Tibial nerve (tissue), 4 donors: ENCODE results near the gene ALG12. TPM values are rescaled to one million over a fixed set of nuclear protein-coding genes. Genes with fewer than 3 reads are reported as not detected.

Experiments
- DNase-seq, 2 donors: peaks; one replicate each; pipeline ENCODE4 v3.0.0-alpha.2; 2019; ENCODE audit warnings: low spot score in 2 of 2
- H3K27ac ChIP-seq, 4 donors: fragments of 200-600 bp; sonication (generic) in 3 of 4; one replicate each; pipeline ENCODE4 v1.5.1; 2017 to 2019; ENCODE audit warnings: mild to moderate bottlenecking in 1 of 4
- H3K27me3 ChIP-seq, 2 donors: fragments of 200-600 bp; sonication (generic) in 1 of 2; one replicate each; pipeline versions ENCODE4 v1.5.1 to v1.6.0; 2017 to 2019
- H3K36me3 ChIP-seq, 3 donors: fragments of 200-600 bp; sonication (generic); one replicate each; pipeline ENCODE4 v1.5.1; 2018 to 2019
- H3K4me1 ChIP-seq, 4 donors: fragments of 200-600 bp; sonication (generic) in 3 of 4; one replicate each; pipeline ENCODE4 v1.5.1; 2017 to 2019
- H3K4me3 ChIP-seq, 4 donors: fragments of 200-600 bp; sonication (generic) in 3 of 4; one replicate each; pipeline ENCODE4 v1.5.1; 2017 to 2019; ENCODE audit warnings: mild to moderate bottlenecking in 1 of 4, moderate library complexity in 1 of 4
- H3K9me3 ChIP-seq, 4 donors: fragments of 200-600 bp; sonication (generic) in 3 of 4; one replicate each; pipeline ENCODE4 v1.5.1; 2017 to 2019
- EP300 ChIP-seq, 2 donors: sonication (generic); formaldehyde crosslinking; IDR thresholded peaks; one replicate each; pipeline ENCODE4 v1.6.1; 2017; ENCODE audit warnings: antibody characterized with exemption in 2 of 2, mild to moderate bottlenecking in 1 of 2
- POLR2A ChIP-seq, 2 donors: fragments of 450-650 bp; IDR thresholded peaks; one replicate each; pipeline ENCODE4 v1.6.1; 2017; ENCODE audit warnings: antibody characterized with exemption in 2 of 2, mild to moderate bottlenecking in 2 of 2, moderate library complexity in 2 of 2
- WGBS, 2 donors: methylation state at CpG; one replicate each; pipeline ENCODE4 v1.1.5; 2018; 5-methylcytosine and 5-hydroxymethylcytosine counted together
- total RNA-seq, 4 donors: library from RNA; depleted of rRNA; stranded (reverse); fragments of >200 nt; gene quantifications; one replicate each; pipeline ENCODE4 v1.1.0, GENCODE V29; 2016
- TF ChIP-seq, protein P1 (sequence below), 5 experiments: fragments of 200-600 bp in 3 of 5; fragments of 450-650 bp in 2 of 5; sonication (generic) in 3 of 5; IDR thresholded peaks; one replicate each; pipeline ENCODE4 v1.5.1; 2016 to 2019; ENCODE audit warnings: antibody characterized with exemption in 5 of 5, mild to moderate bottlenecking in 3 of 5, moderate library complexity in 2 of 5

Gene ALG12
- total RNA-seq, 4 donors from 2014 or later, result 9.0 to 17.4 (median 14.5) TPM

DNA sequence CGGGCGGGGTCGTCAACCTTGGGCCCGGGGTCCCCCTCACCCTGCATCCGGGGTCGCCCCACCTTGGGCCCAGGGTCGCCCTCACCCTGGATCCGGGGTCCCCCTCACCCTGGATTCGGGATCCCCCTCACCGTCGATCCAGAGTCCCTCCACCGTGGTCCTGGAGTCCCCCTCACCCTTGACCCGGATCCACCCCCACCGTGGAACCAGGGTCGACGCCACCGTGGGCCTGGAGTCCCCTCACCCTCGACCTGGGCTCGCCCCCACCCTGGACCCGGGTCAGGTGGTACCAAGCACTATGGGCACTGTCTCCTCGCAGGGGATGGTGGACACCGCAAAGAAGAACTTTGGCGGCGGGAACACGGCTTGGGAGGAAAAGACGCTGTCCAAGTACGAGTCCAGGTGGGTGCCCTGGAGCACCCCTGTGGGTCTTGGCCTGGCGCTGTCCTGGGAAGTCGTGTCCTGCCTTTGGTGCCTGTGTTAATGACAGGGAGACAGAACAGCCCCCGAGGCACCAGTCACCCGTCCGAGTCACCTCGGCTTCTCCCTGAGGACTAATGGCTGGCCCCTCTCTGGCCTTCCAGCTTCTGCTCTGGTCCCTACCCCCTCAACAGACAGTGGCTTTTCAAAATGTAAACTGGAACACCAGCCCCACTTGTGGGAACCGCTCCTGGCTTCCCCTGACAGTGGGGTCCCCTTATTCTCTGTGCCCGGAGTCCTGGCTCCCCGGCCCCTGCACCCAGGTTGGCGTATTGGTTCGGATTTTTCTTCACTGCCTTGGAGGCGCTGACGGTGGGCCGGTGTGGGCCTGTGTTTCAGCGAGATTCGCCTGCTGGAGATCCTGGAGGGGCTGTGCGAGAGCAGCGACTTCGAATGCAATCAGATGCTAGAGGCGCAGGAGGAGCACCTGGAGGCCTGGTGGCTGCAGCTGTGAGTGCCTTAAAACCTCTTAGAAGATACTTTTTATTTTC lies 958 bp upstream of the ALG12 start:
- Histone ChIP-seq H3K36me3 (peaks cover 0 to 48% (median 0%) of the 10 kb centered on the region in 3 donors), H3K4me1 (peaks cover 0 to 30% (median 9%) of the 10 kb centered on the region in 4 donors), H3K4me3 (peak overlapping the region; percentile 63 to 95 (median 92)), H3K27ac (peak overlapping the region; percentile 54 to 94 (median 80)), H3K9me3 (no peaks in the 10 kb centered on the region), H3K27me3 (no peaks in the 10 kb centered on the region)
- no peak for DNase-seq
- TF ChIP-seq POLR2A (IDR thresholded peaks at IDR 0.05) (no peak), EP300 (IDR thresholded peaks at IDR 0.05) (no peak)
- TF ChIP-seq, protein P1, sequence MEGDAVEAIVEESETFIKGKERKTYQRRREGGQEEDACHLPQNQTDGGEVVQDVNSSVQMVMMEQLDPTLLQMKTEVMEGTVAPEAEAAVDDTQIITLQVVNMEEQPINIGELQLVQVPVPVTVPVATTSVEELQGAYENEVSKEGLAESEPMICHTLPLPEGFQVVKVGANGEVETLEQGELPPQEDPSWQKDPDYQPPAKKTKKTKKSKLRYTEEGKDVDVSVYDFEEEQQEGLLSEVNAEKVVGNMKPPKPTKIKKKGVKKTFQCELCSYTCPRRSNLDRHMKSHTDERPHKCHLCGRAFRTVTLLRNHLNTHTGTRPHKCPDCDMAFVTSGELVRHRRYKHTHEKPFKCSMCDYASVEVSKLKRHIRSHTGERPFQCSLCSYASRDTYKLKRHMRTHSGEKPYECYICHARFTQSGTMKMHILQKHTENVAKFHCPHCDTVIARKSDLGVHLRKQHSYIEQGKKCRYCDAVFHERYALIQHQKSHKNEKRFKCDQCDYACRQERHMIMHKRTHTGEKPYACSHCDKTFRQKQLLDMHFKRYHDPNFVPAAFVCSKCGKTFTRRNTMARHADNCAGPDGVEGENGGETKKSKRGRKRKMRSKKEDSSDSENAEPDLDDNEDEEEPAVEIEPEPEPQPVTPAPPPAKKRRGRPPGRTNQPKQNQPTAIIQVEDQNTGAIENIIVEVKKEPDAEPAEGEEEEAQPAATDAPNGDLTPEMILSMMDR (IDR thresholded peaks at IDR 0.05), result no peak
- WGBS, 2 donors, result 37 to 74% methylated on average over 19 to 40 of the region's 47 CpGs

DNA sequence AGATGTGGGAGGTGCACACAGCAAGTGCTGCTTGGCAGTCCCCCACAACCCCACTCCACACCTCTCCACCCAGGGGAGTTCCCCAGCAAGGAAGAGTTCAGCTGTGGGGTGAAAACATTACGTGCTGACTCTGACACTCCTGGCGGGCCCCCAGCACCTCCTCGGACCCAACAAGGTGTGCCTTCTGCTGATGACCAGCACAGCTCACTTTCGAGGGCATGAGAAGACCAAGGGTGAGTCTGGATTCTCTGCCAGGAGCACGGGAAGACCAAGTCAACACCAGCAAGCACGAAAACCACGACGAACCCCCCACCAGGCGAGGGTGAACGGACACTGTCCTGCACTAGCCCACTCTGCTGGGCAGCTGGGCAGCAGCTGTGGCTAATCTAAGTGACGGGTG lies 1.4 kb downstream of the ALG12 start:
- H3K4me1 ChIP-seq, result peaks cover 0 to 30% (median 9%) of the 10 kb centered on the region in 4 donors
- no peaks in the 10 kb centered on the region for H3K9me3 ChIP-seq
- H3K4me3 ChIP-seq, result no peak overlapping the region
- peaks cover 0 to 50% (median 6%) of the 10 kb centered on the region in 3 donors for H3K36me3 ChIP-seq
- H3K27ac ChIP-seq, result no peak overlapping the region
- DNase-seq, result no peak
- TF ChIP-seq EP300 (IDR thresholded peaks at IDR 0.05) (no peak), POLR2A (IDR thresholded peaks at IDR 0.05) (no peak)
- TF ChIP-seq, protein P1 (IDR thresholded peaks at IDR 0.05), result no peak
- WGBS, 2 donors, result 88 to 90% methylated on average over 11 of the region's 11 CpGs
- no peaks in the 10 kb centered on the region for H3K27me3 ChIP-seq

DNA sequence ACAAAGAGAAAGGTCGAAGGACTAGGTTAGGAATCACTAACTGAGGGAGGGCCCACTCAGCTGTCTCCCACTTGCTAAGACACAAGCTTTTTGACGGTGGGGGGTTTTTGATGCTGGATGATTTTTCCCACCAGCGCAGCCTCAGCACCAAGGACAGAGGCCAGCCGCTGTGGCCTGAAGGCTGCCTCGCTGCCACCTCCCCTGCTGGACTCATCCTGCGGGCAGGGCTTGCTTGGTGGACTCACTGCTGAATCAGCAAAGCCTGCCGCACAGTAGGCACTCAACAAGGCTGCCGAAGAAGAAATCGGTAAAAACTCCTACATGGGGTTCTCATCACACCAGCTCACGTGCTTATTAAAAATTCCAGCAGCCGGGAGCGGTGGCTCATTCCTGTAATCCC lies 2.6 kb downstream of the ALG12 start:
- no peak for TF ChIP-seq POLR2A (IDR thresholded peaks at IDR 0.05)
- TF ChIP-seq EP300 (IDR thresholded peaks at IDR 0.05), result no peak
- TF ChIP-seq, protein P1 (IDR thresholded peaks at IDR 0.05), result no peak
- Histone ChIP-seq H3K36me3 (peaks cover 0 to 50% (median 6%) of the 10 kb centered on the region in 3 donors), H3K4me1 (peaks cover 0 to 30% (median 9%) of the 10 kb centered on the region in 4 donors), H3K27me3 (no peaks in the 10 kb centered on the region), H3K9me3 (no peaks in the 10 kb centered on the region), H3K27ac (no peak overlapping the region), H3K4me3 (no peak overlapping the region)
- WGBS, 2 donors, result 77 to 85% methylated on average over 12 of the region's 12 CpGs
- DNase-seq, result no peak

DNA sequence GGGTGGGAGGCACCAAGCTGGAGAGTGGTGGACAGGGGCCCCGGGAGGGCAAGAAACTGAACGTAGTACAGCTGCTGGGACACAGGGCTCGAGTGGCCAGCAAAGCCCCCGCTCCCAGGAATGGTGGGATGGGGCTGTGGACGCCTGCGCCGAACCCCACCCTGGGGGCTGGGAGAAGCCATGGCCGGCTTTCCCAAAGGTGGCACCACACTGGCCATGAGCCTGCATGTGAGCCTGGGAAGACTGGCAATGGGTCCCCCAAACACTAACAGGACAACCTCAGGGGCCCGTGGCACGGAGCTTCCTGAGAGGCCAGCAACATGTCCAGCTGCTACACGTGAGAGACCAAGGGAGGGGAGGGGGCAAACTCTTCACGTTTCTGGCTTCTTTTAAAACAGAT lies 4.0 kb downstream of the ALG12 start:
- DNase-seq, result no peak
- TF ChIP-seq EP300 (IDR thresholded peaks at IDR 0.05), result no peak
- TF ChIP-seq, protein P1 (IDR thresholded peaks at IDR 0.05), result no peak
- TF ChIP-seq POLR2A (IDR thresholded peaks at IDR 0.05), result no peak
- Histone ChIP-seq H3K27ac (no peak overlapping the region), H3K4me3 (no peak overlapping the region), H3K9me3 (no peaks in the 10 kb centered on the region), H3K4me1 (peaks cover 0 to 19% (median 5%) of the 10 kb centered on the region in 4 donors), H3K36me3 (peaks cover 0 to 55% (median 6%) of the 10 kb centered on the region in 3 donors), H3K27me3 (no peaks in the 10 kb centered on the region)
- 88 to 89% methylated on average over 12 of the region's 12 CpGs for WGBS, 2 donors

DNA sequence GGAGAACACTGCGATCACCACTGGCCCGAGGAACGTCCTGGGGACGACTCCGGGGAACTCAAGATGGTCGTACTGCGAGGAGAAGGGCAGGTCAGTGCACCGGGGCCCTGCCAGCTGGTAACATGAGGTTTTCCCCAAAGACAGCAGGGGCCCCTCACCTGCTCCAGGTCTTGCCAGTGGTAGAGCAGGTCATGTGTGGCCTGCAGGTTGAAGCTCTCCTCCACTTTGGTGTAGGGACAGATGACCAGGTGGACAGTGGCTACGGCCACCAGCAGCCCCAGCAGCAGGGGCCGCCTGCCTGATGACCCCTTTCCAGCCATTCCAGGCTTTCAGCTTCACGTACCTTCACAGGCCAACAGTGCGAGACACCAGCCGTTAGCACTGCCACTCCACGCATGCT lies 4.8 kb downstream of the ALG12 start:
- DNase-seq, result no peak
- peaks cover 0 to 63% (median 6%) of the 10 kb centered on the region in 3 donors for H3K36me3 ChIP-seq
- H3K4me1 ChIP-seq, result peaks cover 0 to 13% (median 0%) of the 10 kb centered on the region in 4 donors
- H3K27me3 ChIP-seq, result no peaks in the 10 kb centered on the region
- H3K27ac ChIP-seq, result no peak overlapping the region
- H3K9me3 ChIP-seq, result no peaks in the 10 kb centered on the region
- H3K4me3 ChIP-seq, result no peak overlapping the region
- TF ChIP-seq, protein P1 (IDR thresholded peaks at IDR 0.05), result no peak
- WGBS, 2 donors, result 93 to 97% methylated on average over 14 of the region's 14 CpGs
